Measurements from ENCODE around the gene SRA1. TPM values are rescaled to one million over a fixed set of nuclear protein-coding genes. Genes with fewer than 3 reads are reported as not detected.

SRA1 gene
- total RNA-seq, 1 donor from 2014 or later, result 42.1 TPM

GRCh38 chr5:140565780-140566095, 8.5 kb upstream of the SRA1 start:
- DNase-seq (ENCODE audit: low read depth), result no peak
- no peak for TF ChIP-seq CTCF (IDR thresholded peaks at IDR 0.05; ENCODE audit: insufficient read depth, low read length, poor library complexity, severe bottlenecking)
- H3K27me3 ChIP-seq (ENCODE audit: control insufficient read depth, insufficient read depth, low read length), result no peaks in the 10 kb centered on the region
- H3K36me3 ChIP-seq (ENCODE audit: control insufficient read depth, insufficient read depth, low read length), result peaks cover 7% of the 10 kb centered on the region
- peak overlapping the region; percentile 82 for H3K4me3 ChIP-seq (ENCODE audit: low read depth, low read length)

- H3K27me3 ChIP-seq (ENCODE audit: control insufficient read depth, insufficient read depth, low read length), result no peaks in the 10 kb centered on the region
- DNase-seq (ENCODE audit: low read depth), result no peak
- H3K36me3 ChIP-seq (ENCODE audit: control insufficient read depth, insufficient read depth, low read length), result peaks cover 7% of the 10 kb centered on the region
- peak overlapping the region; percentile 82 for H3K4me3 ChIP-seq (ENCODE audit: low read depth, low read length)
- no peak for TF ChIP-seq CTCF (IDR thresholded peaks at IDR 0.05; ENCODE audit: insufficient read depth, low read length, poor library complexity, severe bottlenecking)
Measured at GRCh38 chr5:140565024-140565779, 7.9 kb upstream of the SRA1 start.

- no peak for TF ChIP-seq CTCF (IDR thresholded peaks at IDR 0.05; ENCODE audit: insufficient read depth, low read length, poor library complexity, severe bottlenecking)
Measured at GRCh38 chr5:140564196-140565023, 7.1 kb upstream of the SRA1 start, which contains the start of the genes APBB3 and SLC35A4. Gene APBB3, minus strand, starts transcription at chr5:140564598. Its CDS starts 353 bp downstream, at chr5:140564245. Gene SLC35A4, plus strand, starts transcription at chr5:140564828. Its CDS starts 2,342 bp downstream, at chr5:140567170.

GRCh38 chr5:140563596-140563995, 6.3 kb upstream of the SRA1 start:
- no peak for DNase-seq (ENCODE audit: low read depth)
- Histone ChIP-seq H3K27me3 (ENCODE audit: control insufficient read depth, insufficient read depth, low read length) (no peaks in the 10 kb centered on the region), H3K4me3 (ENCODE audit: low read depth, low read length) (peak overlapping the region; percentile 82), H3K36me3 (ENCODE audit: control insufficient read depth, insufficient read depth, low read length) (peaks cover 7% of the 10 kb centered on the region)
- TF ChIP-seq CTCF (IDR thresholded peaks at IDR 0.05; ENCODE audit: insufficient read depth, low read length, poor library complexity, severe bottlenecking), result no peak

More at GRCh38 chr5:140564196-140565023, 7.1 kb upstream of the SRA1 start, which contains the start of the genes APBB3 and SLC35A4:
- H3K27me3 ChIP-seq (ENCODE audit: control insufficient read depth, insufficient read depth, low read length), result no peaks in the 10 kb centered on the region
- DNase-seq (ENCODE audit: low read depth), result peak; percentile 96
- H3K4me3 ChIP-seq (ENCODE audit: low read depth, low read length), result peak within 1 kb of the TSS; percentile 82
- H3K36me3 ChIP-seq (ENCODE audit: control insufficient read depth, insufficient read depth, low read length), result peaks cover 7% of the 10 kb centered on the region

GRCh38 chr5:140561753-140562523, 4.7 kb upstream of the SRA1 start:
- H3K27me3 ChIP-seq (ENCODE audit: control insufficient read depth, insufficient read depth, low read length), result no peaks in the 10 kb centered on the region
- H3K4me3 ChIP-seq (ENCODE audit: low read depth, low read length), result no peak overlapping the region
- TF ChIP-seq CTCF (IDR thresholded peaks at IDR 0.05; ENCODE audit: insufficient read depth, low read length, poor library complexity, severe bottlenecking), result no peak
- H3K36me3 ChIP-seq (ENCODE audit: control insufficient read depth, insufficient read depth, low read length), result peaks cover 4% of the 10 kb centered on the region
- no peak for DNase-seq (ENCODE audit: low read depth)

Measured in kidney epithelial cell (primary cell).